ENCODE results near the gene FPR1. TPM values are rescaled to one million over a fixed set of nuclear protein-coding genes. Genes with fewer than 3 reads are reported as not detected.

The FPR1 gene
- polyA plus RNA-seq, 2 donors: 0.49 to 1.00 TPM

DNA sequence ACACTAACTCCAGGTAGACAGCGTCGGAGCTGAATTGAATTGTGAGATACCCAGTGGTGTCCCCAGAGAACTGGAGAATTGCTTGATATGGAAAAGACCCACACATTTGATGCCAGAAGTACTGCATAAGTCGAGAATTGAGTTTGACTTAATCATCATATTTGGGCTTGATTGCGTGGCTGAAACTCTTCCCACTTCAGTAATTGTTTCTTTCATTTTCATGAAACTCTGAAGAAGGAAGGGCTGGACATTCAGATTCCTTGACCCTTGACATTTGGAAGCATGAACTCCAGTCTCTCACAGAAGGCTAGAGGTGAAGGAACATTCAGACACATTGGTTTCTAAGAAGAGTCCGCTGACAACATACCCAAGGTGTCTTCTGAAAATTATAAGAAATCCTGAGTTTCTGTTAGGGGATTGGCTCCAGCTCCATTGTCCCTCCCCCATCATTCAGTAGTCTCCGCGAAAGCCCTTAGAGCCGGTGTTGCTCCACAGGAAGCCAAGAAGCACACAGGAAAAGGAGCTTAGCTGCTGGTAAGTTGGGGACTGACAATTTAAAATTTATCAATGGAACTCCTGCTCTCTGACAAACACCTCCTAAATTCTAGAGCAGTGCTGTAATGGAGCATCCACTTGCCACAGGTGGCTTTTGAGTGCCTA, 9.1 kb upstream of the FPR1 start, which contains the start of gene FPR2:
FPR2 (plus strand) TSS at position 484 of the 660 bp plus-strand sequence. CDS start 7,479 bp downstream, outside the sequence.
- Histone ChIP-seq H3K4me1 (ENCODE audit: control insufficient read depth in 2 of 2, insufficient read depth in 2 of 2, low read length in 1 of 2) (no peaks in the 10 kb centered on the region), H3K27ac (ENCODE audit: low read depth in 2 of 2, low read length in 1 of 2) (no peak within 1 kb of the TSS), H3K36me3 (ENCODE audit: control insufficient read depth in 2 of 2, insufficient read depth in 2 of 2, low read length in 1 of 2) (no peaks in the 10 kb centered on the region), H3K4me3 (ENCODE audit: low read depth in 1 of 2, low read length in 2 of 2) (no peak within 1 kb of the TSS), H3K27me3 (ENCODE audit: control insufficient read depth in 1 of 2, insufficient read depth in 2 of 2, low read length in 2 of 2) (peaks cover 0 to 3% of the 10 kb centered on the region in 2 donors), H3K9me3 (ENCODE audit: control insufficient read depth in 2 of 2, insufficient read depth in 1 of 2, low read depth in 1 of 2, low read length in 1 of 2) (peaks cover 0 to 6% of the 10 kb centered on the region in 2 donors)
- 58 to 62% methylated on average over 8 of the region's 8 CpGs for WGBS, 2 donors

DNA sequence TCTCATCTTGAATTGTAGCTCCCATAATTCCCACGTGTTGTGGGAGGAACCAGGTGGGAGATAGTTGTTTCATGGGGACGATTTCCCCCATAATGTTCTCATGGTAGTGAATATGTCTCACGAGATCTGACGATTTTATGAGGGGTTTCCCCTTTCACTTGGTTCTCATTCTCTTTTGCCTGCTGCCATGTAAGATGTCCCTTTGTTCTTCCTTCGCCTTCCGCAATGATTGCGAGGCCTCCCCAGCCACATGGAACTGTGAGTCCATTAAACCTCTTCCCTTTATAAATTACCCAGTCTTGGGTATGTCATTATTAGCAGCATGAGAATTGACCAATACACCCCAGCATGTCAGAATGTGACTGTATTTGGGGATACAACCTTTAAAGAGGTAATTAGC, 3.9 kb upstream of the FPR1 start:
- no peak overlapping the region for H3K4me3 ChIP-seq (ENCODE audit: low read depth in 1 of 2, low read length in 2 of 2)
- H3K36me3 ChIP-seq (ENCODE audit: control insufficient read depth in 2 of 2, insufficient read depth in 2 of 2, low read length in 1 of 2): no peaks in the 10 kb centered on the region
- H3K27ac ChIP-seq (ENCODE audit: low read depth in 2 of 2, low read length in 1 of 2): no peak overlapping the region
- 78 to 86% methylated on average over 7 of the region's 7 CpGs for WGBS, 2 donors
- H3K9me3 ChIP-seq (ENCODE audit: control insufficient read depth in 2 of 2, insufficient read depth in 1 of 2, low read depth in 1 of 2, low read length in 1 of 2): peaks cover 0 to 2% of the 10 kb centered on the region in 2 donors
- H3K4me1 ChIP-seq (ENCODE audit: control insufficient read depth in 2 of 2, insufficient read depth in 2 of 2, low read length in 1 of 2): no peaks in the 10 kb centered on the region
- peaks cover 0 to 3% of the 10 kb centered on the region in 2 donors for H3K27me3 ChIP-seq (ENCODE audit: control insufficient read depth in 1 of 2, insufficient read depth in 2 of 2, low read length in 2 of 2)

DNA sequence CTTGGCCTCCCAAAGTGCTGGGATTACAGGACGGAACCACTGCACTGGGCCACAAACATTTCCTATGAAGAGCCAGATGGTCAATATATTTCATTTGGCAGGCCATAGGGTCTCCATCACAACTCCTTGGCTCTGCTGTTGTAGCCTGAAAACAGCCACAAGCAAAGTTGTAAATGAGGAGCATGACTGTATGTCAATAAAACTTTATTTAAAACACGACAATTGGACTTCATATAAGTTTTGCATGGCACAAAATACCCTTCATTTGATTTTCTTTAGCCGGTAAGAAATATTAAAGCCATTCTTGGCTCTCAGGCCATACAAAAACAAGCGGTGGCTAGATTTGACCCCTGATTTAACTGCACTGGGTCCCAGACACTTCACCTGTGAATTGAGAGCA, 3.1 kb upstream of the FPR1 start:
- Histone ChIP-seq H3K27ac (ENCODE audit: low read depth in 2 of 2, low read length in 1 of 2) (no peak overlapping the region), H3K36me3 (ENCODE audit: control insufficient read depth in 2 of 2, insufficient read depth in 2 of 2, low read length in 1 of 2) (no peaks in the 10 kb centered on the region), H3K27me3 (ENCODE audit: control insufficient read depth in 1 of 2, insufficient read depth in 2 of 2, low read length in 2 of 2) (peaks cover 0 to 3% of the 10 kb centered on the region in 2 donors), H3K9me3 (ENCODE audit: control insufficient read depth in 2 of 2, insufficient read depth in 1 of 2, low read depth in 1 of 2, low read length in 1 of 2) (peaks cover 0 to 2% of the 10 kb centered on the region in 2 donors), H3K4me3 (ENCODE audit: low read depth in 1 of 2, low read length in 2 of 2) (no peak overlapping the region), H3K4me1 (ENCODE audit: control insufficient read depth in 2 of 2, insufficient read depth in 2 of 2, low read length in 1 of 2) (no peaks in the 10 kb centered on the region)
- 77 to 78% methylated on average over 4 of the region's 4 CpGs for WGBS, 2 donors

DNA sequence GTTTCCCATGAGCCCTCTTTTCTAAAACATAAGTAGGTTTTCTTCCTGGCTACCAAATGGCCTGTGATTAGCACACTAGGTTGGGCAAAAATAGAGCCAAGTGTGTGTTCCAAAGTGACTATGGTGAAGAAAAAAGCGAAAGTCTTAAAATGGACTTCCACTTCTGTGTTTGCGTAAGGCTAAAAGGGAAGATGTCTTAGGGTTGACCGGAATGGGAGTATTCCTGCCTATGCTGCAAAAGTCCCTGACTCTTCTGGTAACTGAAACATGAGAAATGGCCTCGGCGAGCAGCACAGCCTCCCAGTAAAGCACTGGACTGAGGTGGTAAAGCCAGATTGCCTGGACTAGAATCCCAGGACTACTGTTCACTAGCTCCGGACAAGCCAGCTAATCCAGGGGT, 2.4 kb upstream of the FPR1 start:
- Histone ChIP-seq H3K27me3 (ENCODE audit: control insufficient read depth in 1 of 2, insufficient read depth in 2 of 2, low read length in 2 of 2) (peaks cover 0 to 3% of the 10 kb centered on the region in 2 donors), H3K4me3 (ENCODE audit: low read depth in 1 of 2, low read length in 2 of 2) (no peak overlapping the region), H3K9me3 (ENCODE audit: control insufficient read depth in 2 of 2, insufficient read depth in 1 of 2, low read depth in 1 of 2, low read length in 1 of 2) (peaks cover 0 to 2% of the 10 kb centered on the region in 2 donors), H3K36me3 (ENCODE audit: control insufficient read depth in 2 of 2, insufficient read depth in 2 of 2, low read length in 1 of 2) (no peaks in the 10 kb centered on the region), H3K4me1 (ENCODE audit: control insufficient read depth in 2 of 2, insufficient read depth in 2 of 2, low read length in 1 of 2) (no peaks in the 10 kb centered on the region), H3K27ac (ENCODE audit: low read depth in 2 of 2, low read length in 1 of 2) (no peak overlapping the region)
- WGBS, 2 donors: 86 to 92% methylated on average over 6 of the region's 6 CpGs

DNA sequence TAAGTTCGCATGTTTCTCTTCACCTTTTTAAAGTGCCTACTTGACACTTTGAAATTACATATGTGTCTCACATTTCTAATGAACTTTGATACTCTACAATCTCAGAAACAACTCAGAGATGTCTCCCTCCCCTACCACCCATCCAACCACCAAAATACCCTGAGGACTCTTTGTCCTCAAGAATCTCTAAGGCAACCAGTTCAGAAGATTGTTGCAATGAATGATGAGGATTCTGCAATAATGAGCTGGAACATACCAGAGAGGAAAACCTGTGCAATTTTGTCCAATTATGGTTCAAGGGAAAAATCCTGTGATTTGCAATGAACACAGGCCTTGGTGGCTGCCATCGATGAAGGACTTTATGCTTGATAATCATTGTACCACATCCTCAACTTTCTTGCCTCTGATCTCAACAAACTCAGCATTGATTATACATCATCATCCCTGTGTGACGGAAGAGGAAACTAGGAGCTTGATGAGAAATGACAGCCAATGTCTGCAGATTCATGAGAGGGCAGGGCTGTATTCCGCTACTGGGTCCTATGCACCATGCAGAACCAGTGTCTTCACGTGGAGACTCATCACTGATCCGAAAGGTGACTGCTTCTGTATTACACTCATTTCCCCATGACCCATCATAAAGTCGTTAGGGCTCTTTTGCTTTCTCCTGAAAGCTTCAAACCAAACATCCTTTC, 1.1 kb downstream of the FPR1 start:
- H3K4me3 ChIP-seq (ENCODE audit: low read depth in 1 of 2, low read length in 2 of 2): no peak overlapping the region
- WGBS, 2 donors: 76 to 82% methylated on average over 7 of the region's 7 CpGs
- H3K27me3 ChIP-seq (ENCODE audit: control insufficient read depth in 1 of 2, insufficient read depth in 2 of 2, low read length in 2 of 2): no peaks in the 10 kb centered on the region
- no peaks in the 10 kb centered on the region for H3K9me3 ChIP-seq (ENCODE audit: control insufficient read depth in 2 of 2, insufficient read depth in 1 of 2, low read depth in 1 of 2, low read length in 1 of 2)
- no peak overlapping the region for H3K27ac ChIP-seq (ENCODE audit: low read depth in 2 of 2, low read length in 1 of 2)
- no peaks in the 10 kb centered on the region for H3K4me1 ChIP-seq (ENCODE audit: control insufficient read depth in 2 of 2, insufficient read depth in 2 of 2, low read length in 1 of 2)
- no peaks in the 10 kb centered on the region for H3K36me3 ChIP-seq (ENCODE audit: control insufficient read depth in 2 of 2, insufficient read depth in 2 of 2, low read length in 1 of 2)

DNA sequence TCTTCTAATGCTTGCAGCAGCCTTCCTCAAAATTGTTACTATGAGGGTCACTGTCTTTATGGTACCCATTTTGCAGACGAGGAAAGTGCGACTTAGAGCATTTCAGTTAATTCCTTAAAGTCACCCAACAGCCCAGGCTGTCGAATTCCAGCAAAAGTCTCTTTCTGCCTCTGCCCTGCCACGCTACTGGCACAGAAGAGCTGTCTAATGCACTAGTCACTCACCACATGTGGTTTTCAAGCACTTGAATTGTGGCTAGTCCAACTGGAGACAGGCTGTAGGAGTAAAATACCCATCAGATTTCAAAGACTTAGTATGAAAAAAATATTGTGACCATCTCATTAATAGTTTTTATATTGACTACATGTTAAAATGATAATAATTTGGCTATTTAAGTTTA, 1.7 kb downstream of the FPR1 start:
- H3K27ac ChIP-seq (ENCODE audit: low read depth in 2 of 2, low read length in 1 of 2): no peak overlapping the region
- no peak overlapping the region for H3K4me3 ChIP-seq (ENCODE audit: low read depth in 1 of 2, low read length in 2 of 2)
- H3K4me1 ChIP-seq (ENCODE audit: control insufficient read depth in 2 of 2, insufficient read depth in 2 of 2, low read length in 1 of 2): no peaks in the 10 kb centered on the region
- H3K27me3 ChIP-seq (ENCODE audit: control insufficient read depth in 1 of 2, insufficient read depth in 2 of 2, low read length in 2 of 2): no peaks in the 10 kb centered on the region
- H3K9me3 ChIP-seq (ENCODE audit: control insufficient read depth in 2 of 2, insufficient read depth in 1 of 2, low read depth in 1 of 2, low read length in 1 of 2): no peaks in the 10 kb centered on the region
- WGBS, 2 donors: 78 to 79% methylated on average over 4 of the region's 4 CpGs
- H3K36me3 ChIP-seq (ENCODE audit: control insufficient read depth in 2 of 2, insufficient read depth in 2 of 2, low read length in 1 of 2): no peaks in the 10 kb centered on the region

DNA sequence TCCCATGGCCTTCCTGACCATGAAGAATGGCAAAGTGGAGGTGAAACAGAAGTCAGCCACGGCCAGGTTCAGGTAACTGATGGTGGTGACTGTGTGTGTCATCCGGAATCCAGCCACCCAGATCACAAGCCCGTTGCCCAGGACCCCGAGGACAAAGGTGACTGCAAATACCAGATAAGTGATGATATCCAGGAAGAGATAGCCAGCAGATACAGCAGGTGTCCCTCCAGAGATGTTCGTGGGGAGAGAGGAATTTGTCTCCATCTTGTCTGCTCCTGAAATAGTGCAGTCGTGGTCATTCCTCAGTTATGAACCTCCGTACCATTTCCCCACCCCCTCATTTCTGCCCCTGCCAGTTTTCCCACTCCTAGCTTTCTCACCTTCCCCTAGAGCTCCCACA, 4.9 kb downstream of the FPR1 start:
- Histone ChIP-seq H3K4me3 (ENCODE audit: low read depth in 1 of 2, low read length in 2 of 2) (no peak overlapping the region), H3K27me3 (ENCODE audit: control insufficient read depth in 1 of 2, insufficient read depth in 2 of 2, low read length in 2 of 2) (no peaks in the 10 kb centered on the region), H3K4me1 (ENCODE audit: control insufficient read depth in 2 of 2, insufficient read depth in 2 of 2, low read length in 1 of 2) (no peaks in the 10 kb centered on the region), H3K36me3 (ENCODE audit: control insufficient read depth in 2 of 2, insufficient read depth in 2 of 2, low read length in 1 of 2) (no peaks in the 10 kb centered on the region), H3K27ac (ENCODE audit: low read depth in 2 of 2, low read length in 1 of 2) (no peak overlapping the region), H3K9me3 (ENCODE audit: control insufficient read depth in 2 of 2, insufficient read depth in 1 of 2, low read depth in 1 of 2, low read length in 1 of 2) (no peaks in the 10 kb centered on the region)
- 72 to 74% methylated on average over 7 of the region's 7 CpGs for WGBS, 2 donors

DNA sequence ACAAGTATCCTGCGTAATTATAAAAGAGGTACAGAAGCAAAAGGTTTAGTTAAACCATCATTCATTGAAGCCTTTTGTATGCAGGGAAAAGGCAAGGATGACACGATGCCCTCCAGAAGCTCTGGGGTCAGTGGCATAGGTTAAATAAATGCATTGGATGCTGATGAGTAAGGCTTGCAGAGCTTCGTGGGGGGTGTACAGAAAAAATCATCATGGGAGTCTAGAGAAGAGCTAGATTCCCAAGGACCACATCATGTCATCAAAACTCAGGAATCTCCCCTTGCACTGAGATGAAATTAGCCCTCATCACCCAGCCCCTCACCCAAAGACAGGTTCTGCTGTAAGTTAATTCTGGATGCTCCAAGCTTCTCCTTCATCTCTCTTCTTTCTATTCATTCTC, 8.3 kb downstream of the FPR1 start:
- 73 to 81% methylated on average over 3 of the region's 3 CpGs for WGBS, 2 donors
- Histone ChIP-seq H3K4me3 (ENCODE audit: low read depth in 1 of 2, low read length in 2 of 2) (no peak overlapping the region), H3K4me1 (ENCODE audit: control insufficient read depth in 2 of 2, insufficient read depth in 2 of 2, low read length in 1 of 2) (no peaks in the 10 kb centered on the region), H3K36me3 (ENCODE audit: control insufficient read depth in 2 of 2, insufficient read depth in 2 of 2, low read length in 1 of 2) (no peaks in the 10 kb centered on the region), H3K27ac (ENCODE audit: low read depth in 2 of 2, low read length in 1 of 2) (no peak overlapping the region), H3K9me3 (ENCODE audit: control insufficient read depth in 2 of 2, insufficient read depth in 1 of 2, low read depth in 1 of 2, low read length in 1 of 2) (peaks cover 0 to 3% of the 10 kb centered on the region in 2 donors), H3K27me3 (ENCODE audit: control insufficient read depth in 1 of 2, insufficient read depth in 2 of 2, low read length in 2 of 2) (no peaks in the 10 kb centered on the region)

DNA sequence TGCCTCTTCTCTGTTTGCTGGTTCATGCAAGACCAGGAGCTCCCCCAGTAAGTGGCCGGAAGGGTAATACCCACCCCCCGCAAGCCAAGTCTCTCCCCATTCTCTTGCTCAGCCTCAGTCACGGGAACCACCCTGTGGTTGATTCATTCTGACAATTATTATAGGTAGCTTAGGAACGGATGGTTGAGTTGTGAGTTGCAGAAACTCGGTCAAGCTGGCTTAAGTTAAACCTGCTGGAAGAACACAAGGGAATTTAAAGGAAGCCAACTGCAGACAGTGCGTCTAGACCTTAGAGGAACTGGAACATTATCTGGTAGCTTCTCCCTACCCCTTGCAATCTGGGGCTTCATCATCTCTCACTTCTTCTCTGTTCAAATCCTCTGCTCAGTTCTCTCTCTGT, 8.9 kb downstream of the FPR1 start:
- Histone ChIP-seq H3K27me3 (ENCODE audit: control insufficient read depth in 1 of 2, insufficient read depth in 2 of 2, low read length in 2 of 2) (no peaks in the 10 kb centered on the region), H3K9me3 (ENCODE audit: control insufficient read depth in 2 of 2, insufficient read depth in 1 of 2, low read depth in 1 of 2, low read length in 1 of 2) (peaks cover 0 to 3% of the 10 kb centered on the region in 2 donors), H3K36me3 (ENCODE audit: control insufficient read depth in 2 of 2, insufficient read depth in 2 of 2, low read length in 1 of 2) (no peaks in the 10 kb centered on the region), H3K4me3 (ENCODE audit: low read depth in 1 of 2, low read length in 2 of 2) (no peak overlapping the region), H3K4me1 (ENCODE audit: control insufficient read depth in 2 of 2, insufficient read depth in 2 of 2, low read length in 1 of 2) (no peaks in the 10 kb centered on the region), H3K27ac (ENCODE audit: low read depth in 2 of 2, low read length in 1 of 2) (no peak overlapping the region)
- 52 to 58% methylated on average over 6 of the region's 6 CpGs for WGBS, 2 donors

DNA sequence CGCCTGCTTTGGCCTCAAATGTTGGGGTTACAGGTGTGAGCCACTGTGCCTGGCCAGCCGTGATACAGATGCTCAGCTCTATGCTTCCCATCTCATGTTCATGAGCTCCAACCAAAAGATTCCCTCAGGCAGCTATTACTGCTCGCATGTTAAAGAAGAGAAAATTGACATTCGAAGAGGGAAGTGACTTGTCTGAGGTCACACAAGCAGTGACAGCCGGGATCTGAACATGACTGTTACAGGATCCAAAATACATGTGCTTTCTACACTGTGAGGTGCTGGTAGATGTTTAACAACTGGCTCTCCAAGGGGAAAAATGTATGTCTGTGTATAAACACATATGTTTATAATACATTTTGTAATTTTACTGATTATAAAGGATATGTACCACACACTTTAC, 11.3 kb downstream of the FPR1 start:
- H3K9me3 ChIP-seq (ENCODE audit: control insufficient read depth in 2 of 2, insufficient read depth in 1 of 2, low read depth in 1 of 2, low read length in 1 of 2): peaks cover 0 to 5% of the 10 kb centered on the region in 2 donors
- H3K27ac ChIP-seq (ENCODE audit: low read depth in 2 of 2, low read length in 1 of 2): no peak overlapping the region
- WGBS, 2 donors: 69 to 82% methylated on average over 5 of the region's 5 CpGs
- no peak overlapping the region for H3K4me3 ChIP-seq (ENCODE audit: low read depth in 1 of 2, low read length in 2 of 2)
- no peaks in the 10 kb centered on the region for H3K36me3 ChIP-seq (ENCODE audit: control insufficient read depth in 2 of 2, insufficient read depth in 2 of 2, low read length in 1 of 2)
- H3K4me1 ChIP-seq (ENCODE audit: control insufficient read depth in 2 of 2, insufficient read depth in 2 of 2, low read length in 1 of 2): no peaks in the 10 kb centered on the region
- no peaks in the 10 kb centered on the region for H3K27me3 ChIP-seq (ENCODE audit: control insufficient read depth in 1 of 2, insufficient read depth in 2 of 2, low read length in 2 of 2)

Measured in esophagus (tissue), 2 donors.